ENCODE results near the gene GFPT2. TPM values are rescaled to one million over a fixed set of nuclear protein-coding genes. Genes with fewer than 3 reads are reported as not detected.
A peak's percentile ranks its signal among the peaks of the same experiment; 100 is the strongest.

GFPT2 gene
- total and polyA plus RNA-seq, 2 of the 8 experiments (the other 6 are each of a cell fraction or from before 2014, with no cell fraction given) = 83.7 to 143 TPM

- TF ChIP-seq RFX5 (IDR thresholded peaks at IDR 0.05; ENCODE audit: borderline replicate concordance, low read depth, low read length) = no peak
- TF ChIP-seq GTF2F1 (IDR thresholded peaks at IDR 0.05; ENCODE audit: borderline replicate concordance, low read depth, low read length) = no peak
- TF ChIP-seq SP4 (IDR thresholded peaks at IDR 0.05; ENCODE audit: low read length) = no peak
- no peak for TF ChIP-seq HDAC6 (IDR thresholded peaks at IDR 0.05; ENCODE audit: low read depth, low read length)
- no peak for TF ChIP-seq EZH2 (IDR thresholded peaks at IDR 0.05; ENCODE audit: low read depth, low read length, severe bottlenecking)
- TF ChIP-seq CREB1 (IDR thresholded peaks at IDR 0.05) = no peak
- TF ChIP-seq KDM4A (IDR thresholded peaks at IDR 0.05; ENCODE audit: low read depth, low read length, severe bottlenecking) = no peak
- Histone ChIP-seq H3K4me3 (ENCODE audit: extremely low read depth in 1 of 4, insufficient read depth in 2 of 4, low read depth in 3 of 4, low read length in 4 of 4) (peak overlapping the region in 1 of 4 experiments; percentile 33; a peak in 1 of 8 replicates), H3K79me2 (ENCODE audit: control insufficient read depth in 1 of 2, insufficient read depth in 2 of 2, low read length in 2 of 2) (no peaks in the 10 kb centered on the region), H2AFZ (ENCODE audit: low read length) (no peak overlapping the region), H3K14ac (ENCODE audit: insufficient read length) (no peak overlapping the region), H3K23me2 (ENCODE audit: low read depth, low read length) (no peaks in the 10 kb centered on the region), H4K5ac (ENCODE audit: insufficient read length, low read depth, low read length) (peak overlapping the region; percentile 71), H3K4me1 (replicated peaks in 1 of 4; ENCODE audit: control insufficient read depth in 3 of 4, insufficient read depth in 4 of 4, low read length in 3 of 4) (peaks cover 12 to 16% (median 12%) of the 10 kb centered on the region in 4 experiments), H3K36me3 (ENCODE audit: control insufficient read depth in 2 of 4, insufficient read depth in 4 of 4, low read length in 3 of 4) (peaks cover 50 to 76% (median 64%) of the 10 kb centered on the region in 4 experiments), H4K8ac (ENCODE audit: extremely low read depth, insufficient read depth, low read length) (no peak overlapping the region), H3K56ac (replicated peaks; ENCODE audit: insufficient read length, low read depth, low read length) (peak overlapping the region; percentile 3), H3K9ac (replicated peaks in 1 of 4; ENCODE audit: extremely low read depth in 1 of 4, low read depth in 3 of 4, low read length in 3 of 4) (no peak overlapping the region; a peak in 2 of 7 replicates), H2BK12ac (ENCODE audit: low read depth, low read length) (peak overlapping the region; percentile 97), H2AK5ac (ENCODE audit: low read depth, low read length) (peak overlapping the region; percentile 89), H3K4me2 (ENCODE audit: insufficient read depth in 1 of 2, low read depth in 2 of 2, low read length in 2 of 2) (peak overlapping the region; percentile 49 to 62), H4K20me1 (replicated peaks in 1 of 2; ENCODE audit: control insufficient read depth in 1 of 2, insufficient read depth in 2 of 2, low read length in 2 of 2) (peaks cover 0 to 9% of the 10 kb centered on the region in 2 experiments), H3K79me1 (ENCODE audit: low read depth, low read length) (no peaks in the 10 kb centered on the region; the same call in 1 of the 2 replicates), H3K18ac (ENCODE audit: extremely low read depth, low read length) (peak overlapping the region; percentile 97), H3K27me3 (replicated peaks in 1 of 4; ENCODE audit: control insufficient read depth in 3 of 4, extremely low read depth in 1 of 4, insufficient read depth in 3 of 4, low read length in 3 of 4) (no peaks in the 10 kb centered on the region), H2BK20ac (ENCODE audit: low read length) (peak overlapping the region; percentile 99; the same call in 1 of the 2 replicates), H2BK15ac (ENCODE audit: low read length) (peak overlapping the region; percentile 83; the same call in 1 of the 2 replicates), H3K23ac (ENCODE audit: insufficient read length) (no peak overlapping the region), H4K91ac (replicated peaks; ENCODE audit: insufficient read length, low read length) (peak overlapping the region; percentile 96), H2BK5ac (ENCODE audit: low read depth, low read length) (peak overlapping the region; percentile 97), H3K4ac (replicated peaks; ENCODE audit: insufficient read length, low read depth, low read length) (peak overlapping the region; percentile 2), H3K27ac (ENCODE audit: low read depth, low read length) (peak overlapping the region; percentile 79), H2BK120ac (replicated peaks; ENCODE audit: low read depth, low read length) (peak overlapping the region; percentile 63), H3K9me3 (ENCODE audit: insufficient read depth in 2 of 2, low read depth in 1 of 2, low read length in 1 of 2) (no peaks in the 10 kb centered on the region)
- ChIA-PET CTCF (ENCODE audit: partially characterized antibody) (interaction anchor here (0.6 to 14.0 kb wide), 12 partner anchors 10 to 199 kb away, joined by 3 to 192 read pairs (median 6); no protein-coding TSS in a partner anchor), POLR2A (ENCODE audit: partially characterized antibody) (interaction anchor here (1.0 to 10.9 kb wide), 8 partner anchors 11 to 137 kb away, joined by 3 to 146 read pairs (median 4); no protein-coding TSS in a partner anchor)
- DNase-seq (ENCODE audit: low read depth in 1 of 2, low spot score in 2 of 2) (no peak), FAIRE-seq (no peak)
- WGBS, 2 experiments (ENCODE audit: extremely low coverage in 1 of 2, insufficient coverage in 1 of 2, insufficient read length in 1 of 2, insufficient replicate concordance in 2 of 2, low coverage in 1 of 2, low lambda C conversion rate in 2 of 2, missing lambda C conversion rate in 1 of 2) = 84% methylated on average over 16 of the region's 16 CpGs; no CpG with 5 or more reads in 1 of the 2 experiments
These were observed 22.1 kb downstream of the GFPT2 start for GRCh38 chr5:180330810-180331646.

Measured in H1 (cell line).